ENCODE measurements around the gene CERT1. TPM values are rescaled to one million over a fixed set of nuclear protein-coding genes. Genes with fewer than 3 reads are reported as not detected.

Gene CERT1
- total RNA-seq, 4 donors from 2014 or later: 28.5 to 45.3 (median 35.8) TPM

- WGBS: 84% methylated on average over 4 of the region's 4 CpGs
- Histone ChIP-seq H3K27ac (replicated peaks in 1 of 4) (no peak overlapping the region), H3K27me3 (no peaks in the 10 kb centered on the region), H3K9me3 (no peaks in the 10 kb centered on the region), H3K4me1 (peaks cover 0 to 9% (median 5%) of the 10 kb centered on the region in 4 donors), H3K36me3 (peaks cover 0 to 1% (median 0%) of the 10 kb centered on the region in 4 donors), H3K4me3 (no peak overlapping the region)
- intact Hi-C loops (cut with DNase I): no loop called here
- TF ChIP-seq CTCF (IDR thresholded peaks at IDR 0.05): no peak
- TF ChIP-seq POLR2A (IDR thresholded peaks at IDR 0.05; ENCODE audit: low read depth): no peak
- no peak for DNase-seq (ENCODE audit: extremely low spot score)
Observed at GRCh38 chr5:75368391-75368790, 143.0 kb downstream of the CERT1 start.

GRCh38 chr5:75367401-75367800 lies 144.0 kb downstream of the CERT1 start:
- intact Hi-C loops (cut with DNase I): no loop called here
- H3K9me3 ChIP-seq: no peaks in the 10 kb centered on the region

GRCh38 chr5:75366787-75367186 lies 144.6 kb downstream of the CERT1 start:
- Histone ChIP-seq H3K9me3 (no peaks in the 10 kb centered on the region), H3K36me3 (peaks cover 0 to 4% (median under 1%) of the 10 kb centered on the region in 4 donors), H3K4me1 (peaks cover 0 to 13% (median 10%) of the 10 kb centered on the region in 4 donors), H3K27me3 (no peaks in the 10 kb centered on the region), H3K4me3 (no peak overlapping the region), H3K27ac (replicated peaks in 1 of 4) (no peak overlapping the region)
- no peak for DNase-seq (ENCODE audit: extremely low spot score)
- no peak for TF ChIP-seq POLR2AphosphoS5 (IDR thresholded peaks at IDR 0.05)
- no peak for TF ChIP-seq POLR2A (IDR thresholded peaks at IDR 0.05; ENCODE audit: low read depth)
- no peak for TF ChIP-seq EP300 (IDR thresholded peaks at IDR 0.05)
- no peak for TF ChIP-seq CTCF (IDR thresholded peaks at IDR 0.05)
- intact Hi-C loops (cut with DNase I): no loop called here
- WGBS: 89% methylated on average over 9 of the region's 9 CpGs

More at GRCh38 chr5:75367401-75367800, 144.0 kb downstream of the CERT1 start:
- TF ChIP-seq EP300 (IDR thresholded peaks at IDR 0.05) (no peak), POLR2A (IDR thresholded peaks at IDR 0.05; ENCODE audit: low read depth) (no peak), POLR2AphosphoS5 (IDR thresholded peaks at IDR 0.05) (no peak), CTCF (IDR thresholded peaks at IDR 0.05) (no peak)
- H3K36me3 ChIP-seq: no peaks in the 10 kb centered on the region
- no peaks in the 10 kb centered on the region for H3K27me3 ChIP-seq
- H3K27ac ChIP-seq (replicated peaks in 1 of 4): no peak overlapping the region
- no peak overlapping the region for H3K4me3 ChIP-seq
- H3K4me1 ChIP-seq: peaks cover 0 to 13% (median 10%) of the 10 kb centered on the region in 4 donors
- DNase-seq (ENCODE audit: extremely low spot score): no peak

- Histone ChIP-seq H3K4me3 (no peak overlapping the region), H3K4me1 (peaks cover 0 to 13% (median 10%) of the 10 kb centered on the region in 4 donors), H3K9me3 (no peaks in the 10 kb centered on the region), H3K36me3 (peaks cover 0 to 13% (median 8%) of the 10 kb centered on the region in 4 donors), H3K27me3 (no peaks in the 10 kb centered on the region), H3K27ac (replicated peaks in 1 of 4) (no peak overlapping the region)
- intact Hi-C loops (cut with DNase I): no loop called here
- TF ChIP-seq CTCF (IDR thresholded peaks at IDR 0.05) (no peak), POLR2AphosphoS5 (IDR thresholded peaks at IDR 0.05) (no peak), POLR2A (IDR thresholded peaks at IDR 0.05; ENCODE audit: low read depth) (no peak), EP300 (IDR thresholded peaks at IDR 0.05) (no peak)
- DNase-seq (ENCODE audit: extremely low spot score): no peak
- WGBS: 46% methylated on average over 1 of the region's 1 CpG
Observed at GRCh38 chr5:75365740-75366139, 145.7 kb downstream of the CERT1 start.

All from esophagus muscularis mucosa (tissue), 4 donors.